HG03280 (cell line): ENCODE data around the gene MAT2A.
"Not testable (repeated sequence)": the region's sequence is repeated elsewhere in the genome, so short reads cannot be mapped to it uniquely, and the experiment has no call there.

Experiments
- ATAC-seq: cut with Tn5 transposase; IDR thresholded peaks from one replicate; pipeline ENCODE4 v1.9.1; 2021; ENCODE audit warnings: mild to moderate bottlenecking, moderate library complexity; ENCODE audit not compliant: unreplicated experiment

Gene MAT2A

DNA sequence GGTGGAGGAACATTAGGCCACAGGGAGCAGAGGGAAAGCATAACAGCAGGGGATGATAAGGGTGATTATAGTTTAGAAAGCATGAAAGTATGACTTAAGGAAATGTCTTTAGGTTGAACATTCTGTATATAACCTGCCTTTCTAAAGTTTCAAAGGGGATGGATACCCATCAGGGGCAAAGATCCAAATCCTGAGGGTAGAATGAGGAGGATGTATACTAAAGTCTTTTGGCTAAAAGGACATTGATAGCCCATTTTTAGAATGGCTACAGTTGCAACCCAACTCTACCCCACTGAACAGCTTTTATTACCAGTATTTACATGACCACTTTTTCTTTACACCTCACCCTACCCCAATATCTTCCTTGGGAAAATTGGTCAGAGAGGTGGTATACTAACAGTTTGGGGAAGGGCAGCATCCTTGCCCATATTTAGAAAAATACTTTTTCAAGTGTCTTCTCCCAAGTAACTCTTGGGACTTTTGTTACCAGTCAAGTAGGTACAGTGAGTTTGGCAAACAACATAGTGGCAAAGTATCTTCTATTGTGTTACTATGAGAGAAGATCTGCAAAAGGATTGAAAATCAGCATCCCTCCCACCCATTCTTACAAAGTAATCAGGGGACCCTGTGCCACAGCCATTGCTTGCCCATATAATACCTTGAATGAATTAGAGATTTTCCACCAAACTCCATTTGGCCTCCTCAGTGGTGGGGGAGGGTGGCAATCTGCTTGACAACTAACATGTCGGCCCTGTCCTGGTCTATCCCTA is 8.3 kb downstream of the MAT2A start:
- ATAC-seq = no peak

DNA sequence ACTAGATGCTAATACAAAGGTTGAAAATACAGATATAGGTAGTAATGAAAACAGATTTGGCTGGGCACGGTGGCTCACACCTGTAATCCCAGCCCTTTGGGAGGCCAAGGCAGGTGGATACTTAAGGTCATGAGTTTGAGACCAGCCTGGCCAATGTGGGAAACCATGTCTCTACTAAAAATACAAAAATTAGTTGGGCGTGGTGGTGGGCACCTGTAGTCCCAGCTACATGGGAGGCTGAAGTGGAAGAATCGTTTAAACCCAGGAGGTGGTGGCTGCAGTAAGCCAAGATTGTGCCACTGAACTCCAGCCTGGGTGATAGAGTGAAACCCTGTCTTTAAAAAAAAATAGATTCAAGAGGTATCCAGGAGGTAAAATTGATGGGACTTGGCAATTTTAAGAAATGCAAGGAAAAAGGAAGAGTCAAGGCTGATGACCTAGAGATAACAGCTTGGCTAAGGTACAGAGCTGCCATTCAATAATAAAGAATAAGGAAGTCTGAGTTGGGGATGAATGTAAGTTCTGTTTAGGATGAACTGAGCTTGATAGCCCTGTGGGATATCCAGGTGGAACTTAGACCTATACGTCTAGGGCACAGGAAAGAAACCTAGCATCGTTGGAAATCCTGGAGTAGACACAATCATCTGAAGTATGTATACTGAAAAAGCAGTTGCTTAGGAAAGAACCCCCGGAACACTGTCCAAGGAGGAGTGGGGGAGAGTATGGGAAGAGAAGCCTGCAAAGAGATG is 9.1 kb downstream of the MAT2A start:
- ATAC-seq = no peak

DNA sequence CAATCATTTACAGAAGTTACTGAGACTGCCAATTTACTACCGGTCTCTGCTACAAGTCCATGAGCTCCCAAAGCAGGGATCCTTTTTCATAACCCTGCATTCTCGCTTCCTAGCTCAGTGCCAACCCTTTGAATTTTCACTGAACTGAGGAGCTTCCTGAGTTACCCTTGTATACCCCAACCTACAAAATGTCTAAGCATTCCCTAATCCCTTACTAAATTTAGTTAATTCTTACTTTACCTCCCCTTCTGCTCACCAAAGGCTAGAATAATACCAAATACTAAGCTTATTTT is 9.6 kb downstream of the MAT2A start:
- ATAC-seq = no peak

DNA sequence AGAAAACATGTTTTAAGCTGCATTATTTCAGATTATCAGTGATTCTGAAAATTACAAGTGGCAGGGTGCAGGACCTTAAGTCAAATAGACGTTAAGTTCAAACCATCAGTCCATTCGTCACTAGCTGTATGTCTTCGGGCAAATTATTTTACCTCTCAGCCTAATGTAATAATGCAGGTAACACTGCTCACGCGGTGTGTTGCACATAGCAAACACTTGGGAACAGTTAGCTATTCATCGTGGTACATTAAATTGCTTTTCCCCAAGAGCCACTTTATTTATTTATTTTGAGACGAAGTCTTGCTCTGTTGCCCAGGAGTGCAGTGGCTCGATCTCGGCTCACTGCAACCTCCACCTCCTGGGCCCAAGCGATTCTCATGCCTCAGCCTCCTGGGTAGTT is 10.1 kb downstream of the MAT2A start:
- no peak for ATAC-seq

DNA sequence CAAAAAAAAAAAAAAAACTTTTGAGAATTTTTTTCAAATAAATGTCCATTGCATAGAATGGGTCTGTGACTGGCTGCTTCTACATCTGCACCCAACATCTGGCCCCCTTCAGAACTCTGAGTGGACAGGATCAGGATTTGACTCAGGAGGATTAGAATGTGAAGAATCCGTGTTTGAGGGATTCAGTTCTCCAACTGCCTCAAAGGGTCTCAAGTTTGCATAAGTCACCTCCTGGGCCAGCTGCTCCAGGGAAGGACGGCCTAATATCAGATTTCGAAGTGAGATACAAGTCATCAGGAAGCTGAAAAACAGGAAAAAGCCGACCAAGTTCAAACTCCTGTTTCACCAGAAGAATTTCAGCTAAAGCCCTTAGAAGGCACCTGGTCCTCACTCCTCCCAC is 10.9 kb downstream of the MAT2A start:
- ATAC-seq = no peak

DNA sequence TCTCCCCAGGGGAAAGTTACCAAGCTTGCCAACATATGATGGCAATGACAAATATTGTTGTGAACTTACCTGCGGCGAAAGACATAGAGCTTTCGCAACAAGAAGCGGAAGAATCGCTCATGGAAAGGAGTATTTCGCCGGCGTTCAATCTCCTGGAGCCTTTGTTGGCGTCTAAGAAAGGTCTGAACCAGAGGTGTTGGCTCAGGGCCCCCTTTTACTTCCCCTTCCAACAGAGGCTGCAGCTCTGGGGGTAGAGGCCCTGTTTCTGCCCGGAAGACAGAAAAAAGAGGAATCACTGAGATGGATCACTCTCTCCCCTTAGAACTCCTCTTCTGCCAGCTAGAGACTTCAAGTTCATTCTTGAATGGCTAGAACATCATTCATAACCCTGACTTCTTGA is 11.5 kb downstream of the MAT2A start:
- ATAC-seq = no peak

DNA sequence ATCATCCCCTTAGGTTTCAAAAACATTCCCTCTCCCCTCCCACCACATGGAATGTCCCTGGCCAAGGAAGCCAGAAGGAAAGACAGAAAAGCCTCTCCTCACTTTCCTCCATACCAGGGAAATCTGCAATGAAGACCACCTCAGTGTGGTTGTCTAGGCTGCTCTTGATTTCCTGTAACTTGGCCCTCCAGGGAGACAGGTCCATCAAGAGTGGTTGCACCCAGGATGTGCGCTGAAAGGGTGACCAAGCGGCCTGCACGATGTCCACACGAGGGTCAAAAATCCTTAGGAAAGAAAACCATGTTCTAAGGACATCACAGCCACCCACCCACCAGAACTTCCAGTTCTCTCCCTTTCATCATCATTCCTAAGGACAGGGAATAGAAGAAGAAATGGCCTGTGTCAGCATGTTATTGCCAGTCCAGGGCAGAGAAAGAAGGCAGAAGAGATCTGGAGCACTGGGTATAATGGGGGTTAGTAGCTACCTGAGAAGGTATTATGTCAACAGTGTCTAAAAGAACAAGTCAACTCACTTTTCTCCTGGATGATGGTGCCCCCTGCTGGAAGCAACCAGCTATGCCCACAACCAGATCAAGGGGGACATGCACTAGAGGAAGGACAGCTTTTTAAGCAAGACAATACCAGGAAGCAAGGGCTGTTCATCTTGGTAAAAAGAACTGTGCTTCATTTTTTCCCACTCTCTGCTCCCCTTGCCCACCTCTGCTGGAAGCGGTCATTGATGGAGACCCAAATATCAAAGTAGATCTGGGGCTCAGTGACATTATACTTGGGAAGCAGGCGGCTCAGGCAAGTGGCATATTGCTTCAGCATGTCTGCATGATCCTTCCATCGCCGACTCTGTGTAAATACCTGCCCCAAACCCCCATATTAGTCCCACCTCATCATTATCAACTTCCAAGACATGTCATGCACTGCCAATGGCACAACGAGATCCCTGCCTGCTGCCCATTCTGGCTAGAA is 13.0 kb downstream of the MAT2A start:
- ATAC-seq = peak; percentile 71

DNA sequence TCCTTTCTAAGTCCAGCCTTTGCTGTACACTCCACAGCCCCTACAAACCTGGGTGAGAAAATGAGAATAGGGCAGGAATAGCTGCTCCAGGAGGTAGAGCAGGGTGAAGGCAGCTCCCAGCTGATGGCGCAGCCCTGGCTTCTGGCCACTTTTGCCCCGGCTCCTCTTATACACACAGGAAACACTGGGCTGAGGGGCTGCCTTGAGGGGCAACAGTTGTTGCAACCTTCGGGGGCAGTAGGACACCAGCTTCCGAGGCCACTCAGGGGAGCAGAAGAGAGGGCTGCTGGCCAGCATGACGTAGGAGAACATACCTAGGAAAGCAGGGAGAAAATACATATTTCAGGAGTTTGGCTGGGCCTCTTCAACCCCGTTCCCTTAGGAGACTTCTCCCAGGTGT is 14.2 kb downstream of the MAT2A start:
- no peak for ATAC-seq

DNA sequence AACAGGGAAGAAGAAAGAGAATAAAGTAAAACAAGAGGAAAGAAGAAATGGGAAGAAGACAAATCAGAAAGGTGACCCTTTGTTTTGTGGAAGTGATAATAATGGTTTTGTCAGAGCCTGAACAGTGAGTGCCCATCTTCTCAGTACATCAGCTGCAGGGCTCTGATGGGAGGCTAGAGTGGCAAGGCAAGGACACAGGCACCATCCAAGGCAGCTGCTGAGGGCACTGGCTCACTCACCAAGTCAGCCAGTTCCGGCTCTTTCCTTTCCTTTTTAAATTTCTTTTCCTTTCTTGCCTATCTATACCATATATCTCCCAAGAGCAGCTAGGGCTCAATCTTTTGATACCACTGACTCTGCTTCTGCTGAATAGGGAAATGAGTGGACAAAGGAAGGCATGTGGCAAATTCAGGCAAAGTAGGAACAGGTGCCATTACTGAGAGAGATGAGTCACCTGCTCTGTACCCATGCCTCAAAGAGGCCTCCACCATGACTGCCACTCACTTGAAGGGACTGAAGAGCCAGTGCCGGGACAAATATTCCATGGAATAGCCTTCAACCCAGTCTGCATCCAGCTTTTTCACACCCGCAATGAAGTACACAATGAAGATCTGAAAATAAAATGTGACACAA is 16.1 kb downstream of the MAT2A start:
- ATAC-seq = no peak

DNA sequence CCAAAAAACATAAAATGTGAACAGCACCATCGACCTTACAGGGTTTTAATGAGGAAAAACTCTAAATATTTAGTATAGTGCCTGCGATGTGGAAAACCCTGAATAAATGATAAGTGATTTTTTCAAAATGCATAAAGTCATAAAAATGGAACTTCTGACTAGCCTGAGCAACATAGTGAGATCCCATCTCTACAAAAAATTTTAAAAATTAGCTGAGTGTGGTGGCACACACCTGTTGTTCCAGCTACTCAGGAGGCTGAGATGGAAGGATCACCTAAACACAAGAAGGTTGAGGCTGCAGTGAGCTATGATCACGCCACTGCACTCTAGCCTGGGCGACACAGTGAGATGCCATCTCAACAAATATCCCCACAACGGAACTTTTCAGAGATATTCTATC is 18.2 kb downstream of the MAT2A start:
- no peak for ATAC-seq

DNA sequence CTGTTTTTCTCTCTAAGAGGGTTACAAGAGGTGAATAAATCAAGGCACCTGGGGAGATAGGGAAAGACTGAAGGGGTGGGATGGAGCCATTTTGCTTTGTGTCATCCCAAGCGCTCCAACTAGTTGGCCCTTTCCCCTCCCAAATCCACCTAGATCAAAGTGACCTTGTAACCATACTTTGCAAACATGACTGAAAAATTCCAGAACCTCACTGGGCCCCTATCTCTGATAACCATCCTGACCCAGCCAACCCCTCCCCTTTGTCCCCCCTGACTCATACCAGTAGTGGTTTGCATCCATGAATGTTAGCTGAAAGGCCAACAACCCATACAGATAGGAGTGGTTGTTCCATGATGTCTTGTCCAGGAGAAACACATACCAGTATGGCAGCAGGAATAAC is 19.2 kb downstream of the MAT2A start:
- no peak for ATAC-seq

DNA sequence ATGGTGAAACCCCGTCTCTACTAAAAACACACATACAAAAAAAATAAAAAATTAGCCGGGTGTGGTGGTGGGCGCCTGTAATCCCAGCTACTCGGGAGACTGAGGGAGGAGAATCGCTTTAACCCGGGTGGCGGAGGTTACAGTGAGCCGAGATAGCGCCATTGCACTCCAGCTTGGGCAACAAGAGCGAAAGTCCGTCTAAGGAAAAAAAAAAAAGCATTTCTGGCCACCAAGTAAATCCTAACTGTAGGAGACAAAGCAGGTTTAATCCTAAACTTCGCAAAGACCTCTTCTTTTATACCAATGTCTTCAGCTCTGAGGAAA is 21.4 kb downstream of the MAT2A start:
- ATAC-seq = not testable (repeated sequence)

DNA sequence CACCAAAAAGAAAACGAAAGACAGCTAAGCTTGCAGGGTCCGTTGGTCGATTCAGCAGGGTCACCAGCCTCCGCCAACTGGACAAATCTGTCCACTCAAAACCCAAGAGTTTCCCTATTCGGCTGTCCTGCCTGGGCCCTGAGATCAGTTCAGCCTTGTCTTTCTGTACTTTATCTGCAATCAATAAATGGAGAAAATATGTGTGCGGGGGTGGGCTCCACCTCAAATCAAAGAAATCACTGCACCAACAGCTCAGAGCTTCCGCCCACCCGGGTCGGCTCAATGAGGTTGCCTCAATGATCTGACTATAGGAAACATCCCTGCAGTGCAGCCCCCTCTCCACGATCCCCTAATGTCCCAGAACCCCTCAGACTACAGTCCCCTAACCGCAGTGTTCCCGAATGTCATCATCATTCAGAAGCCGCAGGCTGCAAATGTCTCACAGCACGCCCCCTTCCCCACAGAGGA is 21.9 kb downstream of the MAT2A start:
- ATAC-seq = peak; percentile 21

DNA sequence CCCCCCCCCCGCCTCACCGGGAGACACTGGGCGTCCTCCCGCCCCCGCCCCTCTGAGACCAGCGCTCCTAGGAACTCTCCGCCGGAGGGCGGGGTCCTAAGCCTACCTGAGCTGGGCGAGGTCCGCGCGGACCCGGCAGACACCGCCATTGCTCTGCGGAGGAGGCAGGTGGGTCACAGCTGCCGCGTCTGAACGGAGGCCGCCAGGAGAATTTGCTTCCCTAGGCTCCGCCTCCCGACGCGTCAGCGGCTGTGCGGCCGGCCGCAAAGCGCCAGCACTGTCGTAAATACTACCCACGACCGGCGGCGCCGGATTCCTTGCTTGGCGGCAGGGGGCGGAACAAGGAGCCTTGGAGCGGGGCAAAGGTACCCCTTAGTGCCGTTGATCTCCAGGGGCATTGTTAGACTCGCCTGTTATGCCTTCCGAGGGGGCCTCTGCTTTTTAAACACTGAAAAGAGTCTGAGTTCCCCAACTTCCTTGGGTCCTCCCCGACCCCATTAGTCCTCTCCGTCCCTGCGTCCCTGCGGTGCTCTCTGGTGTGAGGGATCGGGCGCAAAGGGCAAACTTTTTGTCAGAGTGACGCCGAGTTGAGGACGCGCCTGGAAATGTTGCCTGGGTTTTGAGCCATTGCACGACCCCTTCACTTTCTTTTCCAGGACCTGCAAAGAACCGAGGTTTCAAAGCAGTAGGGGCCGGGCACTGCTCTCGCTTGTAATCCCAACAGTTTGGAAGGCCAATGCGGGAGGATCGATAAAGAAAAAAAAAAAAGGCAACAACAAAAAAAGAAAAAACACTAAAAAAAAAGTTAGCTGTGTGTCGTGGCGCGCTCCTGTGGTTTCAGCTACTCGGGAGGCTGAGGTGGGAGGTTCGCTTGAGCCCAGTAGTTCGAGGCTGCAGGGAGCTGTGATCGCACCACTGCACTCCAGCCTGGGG is 22.6 kb downstream of the MAT2A start, which contains the start of gene GGCX:
TSS of gene GGCX (minus strand) at position 214 of the 933 bp plus-strand sequence. CDS start at position 149, 65 bp downstream.
- ATAC-seq = peak; percentile 91

DNA sequence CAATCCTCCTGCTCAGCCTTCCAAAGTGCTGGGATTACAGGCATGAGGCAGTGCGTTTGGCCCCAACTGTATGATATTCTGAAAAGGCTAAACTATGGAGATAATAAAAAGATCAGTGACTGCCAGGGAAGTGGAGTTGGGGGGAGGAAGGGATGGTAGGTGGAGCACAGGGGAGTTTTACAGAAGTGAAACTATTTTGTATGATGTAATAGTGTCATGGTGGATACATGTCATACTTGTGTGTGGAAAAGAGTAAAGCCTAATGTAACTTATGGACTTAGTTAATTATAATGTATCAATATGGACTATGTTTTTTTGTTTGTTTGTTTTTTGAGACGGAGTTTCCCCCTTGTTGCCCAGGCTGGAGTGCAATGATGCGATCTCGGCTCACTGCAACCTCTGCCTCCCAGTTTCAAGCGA is 25.2 kb downstream of the MAT2A start:
- no peak for ATAC-seq

DNA sequence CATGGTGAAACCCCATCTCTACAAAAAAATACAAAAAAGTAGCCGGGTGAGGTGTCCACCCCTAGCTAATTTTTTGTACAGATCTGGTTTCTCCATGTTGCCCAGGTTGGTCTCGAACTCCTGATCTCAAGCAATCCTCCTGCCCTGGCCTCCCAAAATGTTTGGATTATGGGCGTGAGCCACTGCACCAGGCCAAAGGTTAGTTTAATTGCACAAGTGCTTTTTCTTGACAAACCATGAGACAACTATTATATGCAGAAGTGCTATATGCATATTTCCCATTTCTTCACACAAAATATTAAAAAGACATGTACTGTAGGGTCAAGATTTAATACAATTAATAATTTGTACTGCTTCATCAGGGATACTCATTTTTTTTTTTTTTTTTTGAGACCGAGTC is 27.3 kb downstream of the MAT2A start:
- no peak for ATAC-seq

DNA sequence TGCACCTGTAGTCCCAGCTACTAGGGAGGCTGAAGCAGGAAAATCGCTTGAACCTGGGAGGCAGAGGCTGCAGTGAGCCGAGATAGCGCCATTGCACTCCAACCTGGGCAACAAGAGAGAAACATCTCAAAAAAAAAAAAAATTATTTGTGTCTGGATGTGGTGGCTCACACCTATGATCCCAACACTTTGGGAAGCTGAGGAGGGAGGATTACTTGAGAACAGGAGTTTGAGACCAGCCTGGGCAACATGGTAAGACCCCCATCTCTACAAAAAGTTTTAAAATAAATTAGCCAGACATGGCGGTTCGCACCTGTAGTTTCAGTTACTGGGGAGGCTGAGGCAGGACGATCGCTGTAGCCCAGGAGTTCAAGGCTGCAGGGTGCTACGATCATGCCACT is 36.8 kb downstream of the MAT2A start:
- ATAC-seq = no peak

DNA sequence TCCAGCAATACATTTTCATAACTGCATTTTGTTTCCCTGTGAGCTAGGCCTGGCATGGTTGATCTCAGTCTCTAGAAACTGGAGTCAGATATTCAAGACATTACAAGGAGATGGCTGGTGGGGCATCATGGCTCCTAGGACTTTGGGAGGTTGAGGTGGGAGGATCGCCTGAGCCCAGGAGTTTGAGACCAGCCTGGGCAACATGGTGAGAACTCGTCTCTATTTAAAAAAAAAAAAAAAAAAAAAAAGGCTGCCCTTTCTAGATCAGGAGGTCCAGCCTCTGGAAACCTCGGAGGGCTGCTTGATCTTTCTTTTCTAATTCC is 38.1 kb downstream of the MAT2A start:
- no peak for ATAC-seq

DNA sequence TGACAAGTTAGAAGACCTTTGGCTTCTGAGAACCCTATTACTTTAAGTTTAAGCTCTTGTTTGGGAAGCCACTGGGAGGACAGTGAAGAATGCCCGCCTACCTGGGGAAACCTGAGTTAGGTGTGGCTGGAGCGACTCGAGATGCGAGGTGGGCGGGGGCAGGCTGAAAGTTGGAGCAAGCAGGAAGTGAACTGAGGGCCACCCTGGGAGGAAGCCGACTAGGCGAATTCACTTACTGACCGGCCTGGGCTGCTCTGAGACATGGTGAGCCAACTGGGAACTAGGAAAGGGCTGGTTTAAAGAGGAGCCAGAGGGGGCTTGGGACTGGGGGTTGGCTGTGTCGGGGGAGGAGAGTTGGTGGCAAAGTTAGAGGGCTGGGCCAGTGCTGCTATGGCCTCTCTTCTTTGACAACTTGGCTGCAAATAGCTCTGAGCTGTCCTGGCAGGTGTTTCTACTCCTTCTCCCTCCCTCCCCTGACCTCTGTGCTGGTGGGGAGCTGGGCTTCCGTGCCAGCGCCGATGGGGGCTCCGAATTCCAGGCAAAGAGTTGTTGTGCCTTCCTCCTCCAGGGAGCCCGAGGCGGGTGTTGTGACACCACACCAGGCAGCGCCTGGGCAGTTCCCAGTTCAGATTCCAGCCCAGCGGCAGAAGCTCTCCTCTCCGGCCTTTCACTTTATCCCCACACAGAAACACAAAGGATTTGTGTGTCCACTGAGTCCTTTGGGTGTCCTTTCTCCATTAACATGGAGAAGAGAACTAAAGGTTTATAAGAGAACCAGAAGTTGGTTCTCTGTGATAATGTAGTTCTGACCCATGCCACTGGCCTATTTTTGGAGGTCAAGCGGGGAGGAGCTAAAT is 38.6 kb downstream of the MAT2A start, which contains the start of gene VAMP8:
TSS of gene VAMP8 (plus strand) at position 201 of the 857 bp plus-strand sequence. CDS start at position 262, 61 bp downstream.
- ATAC-seq = peak; percentile 70
